ENCODE data around the gene JMJD4. TPM values are rescaled to one million over a fixed set of nuclear protein-coding genes. Genes with fewer than 3 reads are reported as not detected.

Gene JMJD4
- total and polyA plus RNA-seq, 11 donors, result 7.8 to 14.1 (median 11.5) TPM

- Histone ChIP-seq H3K36me3 (peaks cover 4 to 67% (median 52%) of the 10 kb centered on the region in 9 donors), H3K27ac (peak overlapping the region in 10 of 12 donors; percentile 22 to 86 (median 65)), H3K27me3 (no peaks in the 10 kb centered on the region), H3K4me3 (no peak overlapping the region), H3K4me1 (peaks cover 0 to 47% (median 37%) of the 10 kb centered on the region in 12 donors), H3K9me3 (no peaks in the 10 kb centered on the region)
- no peak for ATAC-seq
- peak in 2 of 5 donors; percentile 19 to 53 for DNase-seq
- TF ChIP-seq CTCF (IDR thresholded peaks at IDR 0.05) (no peak), POLR2A (IDR thresholded peaks at IDR 0.05) (no peak)
- WGBS, 4 donors, result 92 to 96% (median 94%) methylated on average over 16 of the region's 16 CpGs
- intact Hi-C loops (cut with DNase I), result loop anchor here in 8 of 10 donors (2.0 to 10.0 kb wide), 7 partner anchors 183 to 321 kb away; partner anchors contain the start of genes WNT9A (in 3 of the 8) and ARF1 (in 2 of the 8)
Observed at GRCh38 chr1:227763246-227764018, 28.3 kb upstream of the JMJD4 start.

GRCh38 chr1:227762231-227762911 lies 27.3 kb upstream of the JMJD4 start:
- H3K4me3 ChIP-seq, result peak overlapping the region in 3 of 12 donors; percentile 10 to 17 (median 10)
- no peaks in the 10 kb centered on the region for H3K9me3 ChIP-seq
- H3K27me3 ChIP-seq, result no peaks in the 10 kb centered on the region
- H3K36me3 ChIP-seq, result peaks cover 0 to 57% (median 43%) of the 10 kb centered on the region in 9 donors
- H3K27ac ChIP-seq, result peak overlapping the region in 10 of 12 donors; percentile 22 to 90 (median 67)
- intact Hi-C loops (cut with DNase I), result loop anchor here (1.0 to 10.0 kb wide), 10 partner anchors 184 to 322 kb away; partner anchors contain the start of genes WNT9A (in 4 of the 10) and ARF1 (in 2 of the 10)
- H3K4me1 ChIP-seq, result peaks cover 0 to 57% (median 43%) of the 10 kb centered on the region in 12 donors
- ATAC-seq (peak; percentile 72 to 84 (median 79)), DNase-seq (peak; percentile 89 to 93 (median 92))
- WGBS, 4 donors, result 5 to 29% (median 17%) methylated on average over 12 to 22 of the region's 22 CpGs
- TF ChIP-seq CTCF (IDR thresholded peaks at IDR 0.05) (peak; percentile 83 to 97 (median 90)), POLR2A (IDR thresholded peaks at IDR 0.05) (no peak)

GRCh38 chr1:227761621-227762230 lies 26.6 kb upstream of the JMJD4 start:
- Histone ChIP-seq H3K9me3 (no peaks in the 10 kb centered on the region), H3K27ac (peak overlapping the region in 10 of 12 donors; percentile 22 to 90 (median 67)), H3K4me1 (peaks cover 0 to 63% (median 41%) of the 10 kb centered on the region in 12 donors), H3K4me3 (no peak overlapping the region), H3K36me3 (peaks cover 0 to 50% (median 40%) of the 10 kb centered on the region in 9 donors), H3K27me3 (no peaks in the 10 kb centered on the region)
- no peak for ATAC-seq
- peak in 2 of 5 donors; percentile 18 to 52 for DNase-seq
- intact Hi-C loops (cut with DNase I), result loop anchor here (1.0 to 10.0 kb wide), 10 partner anchors 185 to 323 kb away; partner anchors contain the start of genes WNT9A (in 6 of the 10) and ARF1 (in 2 of the 10)
- TF ChIP-seq POLR2A (IDR thresholded peaks at IDR 0.05) (no peak), CTCF (IDR thresholded peaks at IDR 0.05) (no peak)
- WGBS, 4 donors, result 79 to 87% (median 85%) methylated on average over 12 to 17 of the region's 17 CpGs

Measured in heart left ventricle (tissue), 16 donors.